Uterus (tissue), 4 donors: ENCODE measurements around the gene ADGRD1. TPM values are rescaled to one million over a fixed set of nuclear protein-coding genes. Genes with fewer than 3 reads are reported as not detected.

Source experiments
- DNase-seq, 2 donors: peaks; one replicate each; pipeline ENCODE4 v3.0.0-alpha.2; 2019 to 2020
- H3K27ac ChIP-seq, 2 donors: fragments of 200-600 bp; sonication (generic); 1 replicate in 1 of 2; 2 replicates in 1 of 2; pipeline ENCODE4 v1.5.1; 2016 to 2018
- H3K27me3 ChIP-seq, 2 donors: fragments of 200-600 bp; sonication (generic); one replicate each; pipeline ENCODE4 v1.5.1; 2018 to 2019; ENCODE audit warnings: control low read depth in 1 of 2
- H3K36me3 ChIP-seq, 2 donors: fragments of 200-600 bp; sonication (generic); one replicate each; pipeline ENCODE4 v1.5.1; 2019; ENCODE audit warnings: control low read depth in 1 of 2
- H3K4me1 ChIP-seq, 2 donors: fragments of 200-600 bp; sonication (generic); one replicate each; pipeline ENCODE4 v1.5.1; 2018 to 2019; ENCODE audit warnings: control low read depth in 1 of 2
- H3K4me3 ChIP-seq, 2 donors: fragments of 200-600 bp; sonication (generic); 1 replicate in 1 of 2; 2 replicates in 1 of 2; pipeline ENCODE4 v1.5.1; 2018 to 2019; ENCODE audit warnings: mild to moderate bottlenecking in 1 of 2
- H3K9me3 ChIP-seq, 2 donors: fragments of 200-600 bp; sonication (generic); one replicate each; pipeline ENCODE4 v1.5.1; 2019; ENCODE audit warnings: control low read depth in 1 of 2
- POLR2A ChIP-seq, 2 donors: fragments of 450-650 bp; IDR thresholded peaks; one replicate each; pipeline ENCODE4 v1.6.1; 2016; ENCODE audit warnings: antibody characterized with exemption in 2 of 2, mild to moderate bottlenecking in 1 of 2, moderate library complexity in 1 of 2
- intact Hi-C: fragments of 100-400 bp; cut with DNase I; formaldehyde crosslinking; loops from one replicate; pipeline ENCODE4 v1.15.1; 2023; ENCODE audit warnings: low total_unique reads
- total RNA-seq, 4 donors: library from RNA; depleted of rRNA in 3 of 4; stranded (reverse); fragments of >200 nt in 3 of 4; gene quantifications; one replicate each; pipeline versions ENCODE4 v1.1.0 to v1.2.4, GENCODE V29; 2014 to 2023
- TF ChIP-seq, protein P1 (sequence below), 4 experiments: fragments of 200-600 bp in 2 of 4; fragments of 450-650 bp in 2 of 4; sonication (generic) in 2 of 4; IDR thresholded peaks; one replicate each; pipeline ENCODE4 v1.5.1; 2016 to 2019; ENCODE audit warnings: antibody characterized with exemption in 4 of 4, mild to moderate bottlenecking in 2 of 4, moderate library complexity in 1 of 4
- donor health status: DM: yes; HTN: yes; CAD: no.

ADGRD1 gene
- total RNA-seq, 4 donors from 2014 or later, result 13.5 to 89.9 (median 33.7) TPM

DNA sequence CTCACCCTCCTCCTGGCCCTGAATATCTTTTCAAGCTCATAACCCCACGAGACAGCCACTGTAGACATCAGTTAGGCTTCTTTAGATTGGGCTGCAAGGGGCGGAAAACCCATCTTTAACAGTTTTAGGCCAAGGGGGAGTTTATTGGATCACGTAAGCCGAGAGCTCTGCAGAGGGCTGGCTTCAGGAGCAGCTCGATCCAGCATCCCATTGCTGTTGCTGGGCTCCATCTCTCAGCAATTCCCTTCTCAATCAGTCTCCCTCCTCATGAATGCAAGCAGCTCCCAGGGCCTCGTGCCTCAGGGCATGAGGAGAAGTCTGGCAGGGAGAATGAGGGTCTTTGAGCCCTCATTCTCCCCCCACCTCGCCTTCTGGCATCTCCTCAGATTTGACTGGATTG is 59.4 kb downstream of the ADGRD1 start:
- Histone ChIP-seq H3K9me3 (no peaks in the 10 kb centered on the region), H3K27me3 (no peaks in the 10 kb centered on the region), H3K27ac (no peak overlapping the region), H3K36me3 (no peaks in the 10 kb centered on the region), H3K4me1 (no peaks in the 10 kb centered on the region), H3K4me3 (no peak overlapping the region)
- TF ChIP-seq POLR2A (IDR thresholded peaks at IDR 0.05), result no peak
- TF ChIP-seq, protein P1, sequence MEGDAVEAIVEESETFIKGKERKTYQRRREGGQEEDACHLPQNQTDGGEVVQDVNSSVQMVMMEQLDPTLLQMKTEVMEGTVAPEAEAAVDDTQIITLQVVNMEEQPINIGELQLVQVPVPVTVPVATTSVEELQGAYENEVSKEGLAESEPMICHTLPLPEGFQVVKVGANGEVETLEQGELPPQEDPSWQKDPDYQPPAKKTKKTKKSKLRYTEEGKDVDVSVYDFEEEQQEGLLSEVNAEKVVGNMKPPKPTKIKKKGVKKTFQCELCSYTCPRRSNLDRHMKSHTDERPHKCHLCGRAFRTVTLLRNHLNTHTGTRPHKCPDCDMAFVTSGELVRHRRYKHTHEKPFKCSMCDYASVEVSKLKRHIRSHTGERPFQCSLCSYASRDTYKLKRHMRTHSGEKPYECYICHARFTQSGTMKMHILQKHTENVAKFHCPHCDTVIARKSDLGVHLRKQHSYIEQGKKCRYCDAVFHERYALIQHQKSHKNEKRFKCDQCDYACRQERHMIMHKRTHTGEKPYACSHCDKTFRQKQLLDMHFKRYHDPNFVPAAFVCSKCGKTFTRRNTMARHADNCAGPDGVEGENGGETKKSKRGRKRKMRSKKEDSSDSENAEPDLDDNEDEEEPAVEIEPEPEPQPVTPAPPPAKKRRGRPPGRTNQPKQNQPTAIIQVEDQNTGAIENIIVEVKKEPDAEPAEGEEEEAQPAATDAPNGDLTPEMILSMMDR (IDR thresholded peaks at IDR 0.05), result no peak
- DNase-seq, result no peak
- intact Hi-C loops, result no loop called here

DNA sequence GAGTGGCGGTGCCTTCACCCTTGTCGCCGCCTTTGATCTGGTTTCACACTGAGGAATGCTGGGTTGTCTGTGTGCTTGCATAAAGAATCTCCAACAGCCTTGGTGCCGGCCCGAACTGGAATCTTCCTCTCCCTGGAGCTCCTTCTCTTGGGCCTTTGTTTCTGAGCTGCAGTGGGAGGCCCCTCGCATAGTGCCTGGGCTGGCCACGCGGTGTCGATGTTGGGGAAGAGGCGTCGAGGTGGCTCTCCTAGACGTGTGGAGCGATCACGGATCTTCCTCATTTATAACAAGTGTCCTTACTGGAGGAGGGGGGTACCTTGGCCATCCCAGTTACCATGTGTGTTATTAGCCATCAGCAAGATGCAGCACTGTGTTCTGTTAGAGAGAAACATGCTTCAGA is 60.6 kb downstream of the ADGRD1 start:
- Histone ChIP-seq H3K36me3 (no peaks in the 10 kb centered on the region), H3K4me3 (no peak overlapping the region)
- no peak for TF ChIP-seq POLR2A (IDR thresholded peaks at IDR 0.05)
- TF ChIP-seq, protein P1 (IDR thresholded peaks at IDR 0.05), result no peak

DNA sequence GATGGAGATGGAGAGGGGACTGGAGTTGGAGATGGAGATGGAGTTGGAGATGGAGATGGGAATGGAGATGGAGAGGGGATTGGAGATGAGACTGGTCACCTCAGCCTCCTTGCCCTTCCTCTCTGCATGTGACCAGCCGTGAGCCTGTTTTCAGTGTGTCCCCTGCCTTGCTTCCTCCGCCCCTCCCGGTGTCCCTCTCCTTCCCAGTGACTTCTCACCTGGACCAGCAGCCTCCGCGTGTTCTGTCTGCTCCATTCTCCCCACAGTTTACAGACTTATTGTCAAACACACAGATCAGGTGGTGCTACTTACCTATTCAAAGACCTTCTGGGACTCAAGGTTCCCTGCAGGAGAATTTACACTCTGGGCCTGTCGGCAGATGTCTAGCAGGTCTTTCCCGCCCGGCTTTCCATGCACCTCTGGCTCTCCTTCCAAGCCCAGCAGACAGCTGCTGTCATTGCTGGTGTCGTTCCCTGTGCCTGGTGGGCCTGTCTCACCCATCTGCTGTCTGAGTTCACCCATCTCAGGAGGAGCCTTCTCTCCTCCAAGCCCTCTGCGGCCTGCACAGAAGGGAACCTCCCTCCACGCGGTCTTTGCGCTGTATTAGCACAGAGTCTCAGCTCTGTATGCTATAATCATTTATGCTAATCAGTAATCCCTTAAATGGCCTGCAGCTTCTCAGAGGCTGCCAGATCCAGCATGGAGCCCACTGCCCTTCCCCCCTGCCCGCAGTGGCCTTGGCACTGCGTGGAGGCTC is 62.1 kb downstream of the ADGRD1 start:
- intact Hi-C loops, result no loop called here
- Histone ChIP-seq H3K4me3 (no peak overlapping the region), H3K4me1 (no peaks in the 10 kb centered on the region), H3K9me3 (no peaks in the 10 kb centered on the region), H3K36me3 (no peaks in the 10 kb centered on the region), H3K27me3 (no peaks in the 10 kb centered on the region), H3K27ac (no peak overlapping the region)
- no peak for DNase-seq
- TF ChIP-seq POLR2A (IDR thresholded peaks at IDR 0.05), result no peak
- TF ChIP-seq, protein P1 (IDR thresholded peaks at IDR 0.05), result no peak

More for the DNA sequence above, 60.6 kb downstream of the ADGRD1 start:
- no peak for DNase-seq
- no peak overlapping the region for H3K27ac ChIP-seq
- H3K27me3 ChIP-seq, result no peaks in the 10 kb centered on the region
- intact Hi-C loops, result no loop called here
- H3K4me1 ChIP-seq, result no peaks in the 10 kb centered on the region
- H3K9me3 ChIP-seq, result no peaks in the 10 kb centered on the region

DNA sequence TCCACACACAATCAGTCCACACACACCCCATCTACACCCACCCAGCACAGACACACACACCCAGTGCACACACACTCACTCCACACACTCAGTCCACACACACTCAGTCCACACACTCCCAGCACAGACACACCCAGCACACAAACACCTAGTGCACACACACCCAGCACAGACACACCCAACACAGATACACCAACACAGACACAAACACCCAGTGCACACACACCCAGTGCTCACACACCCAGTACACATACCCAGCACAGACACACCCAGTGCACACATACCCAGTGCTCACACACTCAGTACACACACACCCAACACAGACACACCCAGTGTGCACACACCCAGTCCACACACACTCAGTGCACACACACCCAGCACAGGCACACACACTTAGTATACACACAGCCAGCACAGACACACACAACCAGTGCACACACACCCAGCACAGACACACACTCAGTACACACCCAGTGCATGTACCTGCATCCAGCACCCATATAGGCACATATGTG is 63.8 kb downstream of the ADGRD1 start:
- Histone ChIP-seq H3K9me3 (no peaks in the 10 kb centered on the region), H3K36me3 (no peaks in the 10 kb centered on the region), H3K4me1 (no peaks in the 10 kb centered on the region), H3K27me3 (no peaks in the 10 kb centered on the region), H3K4me3 (no peak overlapping the region), H3K27ac (no peak overlapping the region)
- intact Hi-C loops, result no loop called here
- no peak for TF ChIP-seq POLR2A (IDR thresholded peaks at IDR 0.05)
- TF ChIP-seq, protein P1 (IDR thresholded peaks at IDR 0.05), result no peak
- no peak for DNase-seq

DNA sequence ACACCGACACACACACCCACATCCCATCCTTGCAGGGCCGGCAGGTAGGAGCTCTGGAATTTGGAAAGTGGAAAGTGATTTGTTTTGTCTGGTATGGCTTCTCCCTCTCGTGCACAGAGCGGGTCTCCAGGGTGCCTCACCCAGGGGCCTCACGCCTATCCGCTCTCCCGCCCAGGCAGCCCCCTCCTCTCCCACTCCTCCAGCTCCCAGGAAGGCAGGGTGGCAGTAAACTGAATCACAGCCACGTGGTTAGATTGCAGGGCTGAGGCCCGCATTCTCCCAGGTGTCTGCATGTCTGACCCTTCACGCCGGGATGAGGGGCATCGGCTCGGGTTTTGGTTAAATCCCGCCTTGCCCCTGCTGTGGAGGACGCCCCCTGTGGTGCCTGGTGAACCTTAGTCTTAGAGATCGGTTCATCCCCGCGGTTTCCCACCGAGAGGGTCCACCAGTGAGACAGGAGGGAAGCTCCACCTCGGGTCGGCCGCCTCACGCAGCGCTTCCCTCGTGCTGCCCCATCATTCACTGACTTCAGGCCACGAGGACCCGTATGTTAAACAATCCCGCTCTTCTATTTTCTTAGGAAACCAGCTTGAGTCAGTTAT is 64.4 kb downstream of the ADGRD1 start:
- Histone ChIP-seq H3K27ac (no peak overlapping the region), H3K36me3 (no peaks in the 10 kb centered on the region), H3K4me1 (no peaks in the 10 kb centered on the region), H3K27me3 (no peaks in the 10 kb centered on the region), H3K4me3 (no peak overlapping the region), H3K9me3 (no peaks in the 10 kb centered on the region)
- no peak for DNase-seq
- no peak for TF ChIP-seq POLR2A (IDR thresholded peaks at IDR 0.05)
- TF ChIP-seq, protein P1 (IDR thresholded peaks at IDR 0.05), result no peak
- intact Hi-C loops, result no loop called here
